NCI-H2081 (cell line): Measurements from ENCODE around the gene DAZ3.
"Not testable (repeated sequence)": the region's sequence is repeated elsewhere in the genome, so short reads cannot be mapped to it uniquely, and the experiment has no call there.

Source experiments
- DNase-seq, 2 experiments: peaks; one replicate each; lab custom pipeline; 2025; lab: John Stamatoyannopoulos, UW

DAZ3 gene, protein sequence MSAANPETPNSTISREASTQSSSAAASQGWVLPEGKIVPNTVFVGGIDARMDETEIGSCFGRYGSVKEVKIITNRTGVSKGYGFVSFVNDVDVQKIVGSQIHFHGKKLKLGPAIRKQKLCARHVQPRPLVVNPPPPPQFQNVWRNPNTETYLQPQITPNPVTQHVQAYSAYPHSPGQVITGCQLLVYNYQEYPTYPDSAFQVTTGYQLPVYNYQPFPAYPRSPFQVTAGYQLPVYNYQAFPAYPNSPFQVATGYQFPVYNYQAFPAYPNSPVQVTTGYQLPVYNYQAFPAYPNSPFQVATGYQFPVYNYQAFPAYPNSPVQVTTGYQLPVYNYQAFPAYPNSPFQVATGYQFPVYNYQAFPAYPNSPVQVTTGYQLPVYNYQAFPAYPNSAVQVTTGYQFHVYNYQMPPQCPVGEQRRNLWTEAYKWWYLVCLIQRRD

DNA sequence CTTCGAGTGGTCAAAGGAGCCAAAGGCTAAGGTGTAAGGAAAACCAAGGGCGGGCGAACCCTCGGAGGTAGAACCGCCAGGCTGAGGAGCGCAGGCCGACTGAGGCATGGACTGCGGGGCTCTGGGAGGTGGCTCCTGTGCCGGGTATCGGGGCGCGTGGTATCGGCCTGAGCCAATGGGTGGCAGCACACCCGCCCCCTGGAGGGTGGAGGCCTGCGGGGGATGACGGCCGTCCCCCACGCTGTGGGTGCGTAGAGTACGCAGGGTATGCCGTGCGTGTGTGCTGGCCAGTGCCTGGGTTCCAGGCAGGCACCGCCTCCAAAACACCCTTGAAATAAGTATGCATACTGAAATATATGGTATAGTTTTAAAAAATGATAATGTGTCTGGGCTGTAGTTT, at the start of gene DAZ3:
DAZ3 (minus strand) TSS at position 101 of the 400 bp plus-strand sequence. CDS start 208 bp downstream, outside the sequence.
- not testable (repeated sequence) for DNase-seq

DNA sequence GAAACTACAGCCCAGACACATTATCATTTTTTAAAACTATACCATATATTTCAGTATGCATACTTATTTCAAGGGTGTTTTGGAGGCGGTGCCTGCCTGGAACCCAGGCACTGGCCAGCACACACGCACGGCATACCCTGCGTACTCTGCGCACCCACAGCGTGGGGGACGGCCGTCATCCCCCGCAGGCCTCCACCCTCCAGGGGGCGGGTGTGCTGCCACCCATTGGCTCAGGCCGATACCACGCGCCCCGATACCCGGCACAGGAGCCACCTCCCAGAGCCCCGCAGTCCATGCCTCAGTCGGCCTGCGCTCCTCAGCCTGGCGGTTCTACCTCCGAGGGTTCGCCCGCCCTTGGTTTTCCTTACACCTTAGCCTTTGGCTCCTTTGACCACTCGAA, 20.4 kb upstream of the DAZ3 start, which contains the start of gene DAZ4:
DAZ4 (plus strand) TSS at position 301 of the 400 bp plus-strand sequence. CDS start 208 bp downstream, outside the sequence.
- DNase-seq = not testable (repeated sequence)

DNA sequence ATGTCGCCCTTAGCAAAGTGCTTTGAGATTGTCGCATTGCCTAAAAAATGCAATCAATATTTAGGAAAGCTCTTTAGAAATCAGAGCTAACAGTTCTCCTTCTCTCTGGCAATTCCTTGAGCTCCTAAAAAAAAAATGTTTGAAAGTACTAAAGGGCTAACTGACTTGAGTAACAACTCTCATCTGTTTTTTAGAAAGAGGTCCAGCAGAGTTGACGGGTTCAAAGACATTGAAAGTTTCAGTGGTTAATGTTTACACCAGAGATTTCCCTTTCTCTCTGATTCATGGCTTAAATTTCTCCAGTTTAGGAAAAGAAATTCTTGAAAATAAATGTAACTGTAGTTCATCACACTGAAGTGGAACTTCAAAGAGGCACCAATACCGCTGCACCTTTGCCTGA, 11.9 kb upstream of the DAZ3 start:
- DNase-seq = not testable (repeated sequence)

DNA sequence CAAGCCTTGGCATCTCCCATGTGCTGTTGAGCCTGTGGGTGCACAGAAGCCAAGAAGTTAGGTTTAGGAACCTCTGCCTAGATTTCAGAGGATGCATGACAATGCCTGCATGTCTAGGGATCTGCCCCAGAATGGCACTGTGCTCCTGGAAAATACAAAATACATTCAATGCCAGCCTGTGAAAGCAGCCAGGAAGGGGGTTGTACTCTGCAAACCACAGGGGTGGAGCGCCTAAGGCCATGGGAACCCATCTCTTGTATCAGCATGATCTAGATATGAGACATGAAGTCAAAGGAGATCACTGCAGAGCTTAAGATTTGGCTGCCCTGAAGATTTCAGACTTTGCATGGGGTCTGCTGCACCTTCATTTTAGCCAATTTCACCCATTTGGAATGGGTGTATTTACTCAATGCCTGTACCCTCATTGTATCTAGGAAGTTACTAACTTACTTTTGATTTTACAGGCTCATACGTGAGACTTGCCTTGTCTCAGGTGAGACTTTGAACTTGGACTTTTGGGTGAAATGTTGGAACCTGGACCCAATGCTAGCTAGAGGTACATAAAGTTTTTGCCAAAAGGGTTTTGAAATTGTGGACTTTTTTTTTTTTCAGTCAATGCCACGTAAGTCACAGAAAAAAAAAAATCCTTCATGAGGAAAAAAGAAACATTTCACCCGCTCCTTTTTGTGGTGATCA, 11.1 kb upstream of the DAZ3 start:
- DNase-seq = not testable (repeated sequence)

DNA sequence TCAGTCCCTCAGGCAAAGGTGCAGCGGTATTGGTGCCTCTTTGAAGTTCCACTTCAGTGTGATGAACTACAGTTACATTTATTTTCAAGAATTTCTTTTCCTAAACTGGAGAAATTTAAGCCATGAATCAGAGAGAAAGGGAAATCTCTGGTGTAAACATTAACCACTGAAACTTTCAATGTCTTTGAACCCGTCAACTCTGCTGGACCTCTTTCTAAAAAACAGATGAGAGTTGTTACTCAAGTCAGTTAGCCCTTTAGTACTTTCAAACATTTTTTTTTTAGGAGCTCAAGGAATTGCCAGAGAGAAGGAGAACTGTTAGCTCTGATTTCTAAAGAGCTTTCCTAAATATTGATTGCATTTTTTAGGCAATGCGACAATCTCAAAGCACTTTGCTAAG, 8.6 kb upstream of the DAZ3 start:
- DNase-seq = not testable (repeated sequence)
